ENCODE results near the gene VAMP8.

The VAMP8 gene

DNA sequence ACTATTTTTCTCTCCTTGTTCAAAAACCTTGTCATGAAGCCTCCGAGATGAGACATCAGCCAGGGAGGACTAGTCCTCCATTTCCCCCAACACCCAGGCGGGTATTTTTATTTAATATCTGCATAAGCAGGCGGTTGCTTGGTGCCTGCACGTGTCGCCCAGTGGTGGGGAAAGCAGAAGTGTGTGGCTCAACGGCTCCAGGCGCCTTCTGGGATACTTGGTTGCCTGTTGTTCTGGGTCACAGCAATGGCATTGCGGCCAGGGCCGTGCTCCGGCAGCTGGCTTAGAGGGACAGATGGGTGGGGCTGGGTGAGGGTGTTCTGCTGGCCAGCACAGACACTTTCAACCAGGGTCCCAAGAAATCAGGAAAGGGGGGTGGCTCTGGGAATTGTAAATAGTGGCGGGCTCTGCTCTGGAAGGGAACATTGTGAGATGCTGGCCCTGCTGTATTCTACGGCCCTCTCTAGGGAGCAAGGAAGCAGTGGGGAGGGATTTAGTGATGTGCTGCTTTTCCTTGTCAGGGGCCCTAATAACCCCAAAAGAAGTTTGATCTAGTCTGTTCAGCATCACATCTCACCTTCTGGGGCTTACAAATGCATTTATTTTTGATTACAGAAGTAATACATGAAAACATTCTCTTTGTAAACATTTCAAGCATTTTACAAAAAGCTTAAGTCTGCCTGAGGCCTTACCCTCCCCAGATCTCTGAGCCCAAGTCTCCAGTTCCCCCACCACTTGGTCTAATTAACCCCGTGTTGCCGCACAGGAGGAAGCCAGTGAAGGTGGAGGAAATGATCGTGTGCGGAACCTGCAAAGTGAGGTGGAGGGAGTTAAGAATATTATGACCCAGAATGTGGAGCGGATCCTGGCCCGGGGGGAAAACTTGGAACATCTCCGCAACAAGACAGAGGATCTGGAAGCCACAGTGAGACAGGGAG, 1.1 kb downstream of the VAMP8 start:
- H3K27ac ChIP-seq (ENCODE audit: low read depth, low read length), result peak overlapping the region; percentile 59
- H3K9ac ChIP-seq (ENCODE audit: low read length), result peak overlapping the region; percentile 78

DNA sequence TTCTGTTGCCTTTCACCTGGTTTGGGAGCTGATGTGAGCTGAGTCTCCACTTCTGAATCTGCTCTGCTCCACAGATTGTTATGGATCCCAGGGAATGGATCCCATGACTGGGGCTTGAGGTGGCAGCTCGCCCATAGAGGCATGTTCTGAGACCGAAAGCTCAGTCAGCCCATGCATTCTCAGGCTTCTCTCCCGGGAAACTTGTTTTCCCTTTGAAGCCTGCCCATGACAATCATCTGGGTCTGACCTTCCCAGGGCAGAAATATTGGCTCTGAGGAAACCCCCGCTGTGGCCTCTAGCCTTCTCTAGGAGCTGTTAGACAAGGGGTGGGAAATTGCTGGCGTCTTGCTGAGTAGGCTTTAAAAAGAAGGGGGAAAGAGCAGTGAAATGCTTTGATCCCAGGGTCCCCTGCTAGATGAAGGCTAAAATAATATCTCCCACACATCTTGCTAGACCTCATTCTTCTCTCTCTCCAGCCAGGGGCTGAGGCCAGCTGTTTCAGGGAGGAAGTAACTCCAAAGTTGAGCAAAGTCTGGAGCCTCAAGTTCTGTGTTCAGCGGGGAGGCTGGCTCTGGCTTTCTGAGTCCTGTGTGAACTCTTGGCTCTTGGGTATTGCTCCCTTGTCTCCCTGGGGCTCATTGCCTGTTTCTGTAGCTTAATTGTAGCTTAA, 2.0 kb downstream of the VAMP8 start:
- H3K36me3 ChIP-seq (ENCODE audit: low read length), result no peaks in the 10 kb centered on the region
- H3K9me2 ChIP-seq (replicated peaks; ENCODE audit: insufficient read depth, low read length), result no peaks in the 10 kb centered on the region
- no peak overlapping the region for H2AFZ ChIP-seq (ENCODE audit: low read depth, low read length, severe bottlenecking)
- no peak overlapping the region for H3K27ac ChIP-seq (ENCODE audit: low read depth, low read length)
- no peaks in the 10 kb centered on the region for H3K27me3 ChIP-seq (ENCODE audit: low read length)
- H4K20me1 ChIP-seq (ENCODE audit: low read depth, low read length), result no peaks in the 10 kb centered on the region
- H3K4me3 ChIP-seq (ENCODE audit: insufficient read depth, low read length, poor library complexity, severe bottlenecking), result no peak overlapping the region
- H3K9me3 ChIP-seq (ENCODE audit: insufficient read depth, low read length), result no peaks in the 10 kb centered on the region
- H3K4me2 ChIP-seq (ENCODE audit: low read depth, low read length, poor library complexity, severe bottlenecking), result peak overlapping the region; percentile 90
- TF ChIP-seq, protein P1, sequence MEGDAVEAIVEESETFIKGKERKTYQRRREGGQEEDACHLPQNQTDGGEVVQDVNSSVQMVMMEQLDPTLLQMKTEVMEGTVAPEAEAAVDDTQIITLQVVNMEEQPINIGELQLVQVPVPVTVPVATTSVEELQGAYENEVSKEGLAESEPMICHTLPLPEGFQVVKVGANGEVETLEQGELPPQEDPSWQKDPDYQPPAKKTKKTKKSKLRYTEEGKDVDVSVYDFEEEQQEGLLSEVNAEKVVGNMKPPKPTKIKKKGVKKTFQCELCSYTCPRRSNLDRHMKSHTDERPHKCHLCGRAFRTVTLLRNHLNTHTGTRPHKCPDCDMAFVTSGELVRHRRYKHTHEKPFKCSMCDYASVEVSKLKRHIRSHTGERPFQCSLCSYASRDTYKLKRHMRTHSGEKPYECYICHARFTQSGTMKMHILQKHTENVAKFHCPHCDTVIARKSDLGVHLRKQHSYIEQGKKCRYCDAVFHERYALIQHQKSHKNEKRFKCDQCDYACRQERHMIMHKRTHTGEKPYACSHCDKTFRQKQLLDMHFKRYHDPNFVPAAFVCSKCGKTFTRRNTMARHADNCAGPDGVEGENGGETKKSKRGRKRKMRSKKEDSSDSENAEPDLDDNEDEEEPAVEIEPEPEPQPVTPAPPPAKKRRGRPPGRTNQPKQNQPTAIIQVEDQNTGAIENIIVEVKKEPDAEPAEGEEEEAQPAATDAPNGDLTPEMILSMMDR (IDR thresholded peaks at IDR 0.05; ENCODE audit: insufficient read depth, low read length, poor library complexity, severe bottlenecking), result no peak
- no peak for TF ChIP-seq EZH2phosphoT487 (conservative IDR thresholded peaks at IDR 0.05; ENCODE audit: low read length)
- H3K9ac ChIP-seq (ENCODE audit: low read length), result peak overlapping the region; percentile 78
- no peaks in the 10 kb centered on the region; the same call in 1 of the 2 replicates for H3F3A ChIP-seq (ENCODE audit: insufficient read depth)
- peaks cover 18% of the 10 kb centered on the region for H3K79me2 ChIP-seq (ENCODE audit: insufficient read depth, low read length)

More for the DNA sequence above, 1.1 kb downstream of the VAMP8 start:
- Histone ChIP-seq H3K9me2 (replicated peaks; ENCODE audit: insufficient read depth, low read length) (no peaks in the 10 kb centered on the region), H3K4me2 (ENCODE audit: low read depth, low read length, poor library complexity, severe bottlenecking) (peak overlapping the region; percentile 90), H3K79me2 (ENCODE audit: insufficient read depth, low read length) (peaks cover 18% of the 10 kb centered on the region), H3K9me3 (ENCODE audit: insufficient read depth, low read length) (no peaks in the 10 kb centered on the region), H3K4me3 (ENCODE audit: insufficient read depth, low read length, poor library complexity, severe bottlenecking) (peak overlapping the region; percentile 71), H2AFZ (ENCODE audit: low read depth, low read length, severe bottlenecking) (peak overlapping the region; percentile 81), H4K20me1 (ENCODE audit: low read depth, low read length) (no peaks in the 10 kb centered on the region), H3K27me3 (ENCODE audit: low read length) (no peaks in the 10 kb centered on the region), H3F3A (ENCODE audit: insufficient read depth) (no peaks in the 10 kb centered on the region; the same call in 1 of the 2 replicates), H3K36me3 (ENCODE audit: low read length) (no peaks in the 10 kb centered on the region)
- TF ChIP-seq EZH2phosphoT487 (conservative IDR thresholded peaks at IDR 0.05; ENCODE audit: low read length), result no peak
- TF ChIP-seq, protein P1 (IDR thresholded peaks at IDR 0.05; ENCODE audit: insufficient read depth, low read length, poor library complexity, severe bottlenecking), result no peak

DNA sequence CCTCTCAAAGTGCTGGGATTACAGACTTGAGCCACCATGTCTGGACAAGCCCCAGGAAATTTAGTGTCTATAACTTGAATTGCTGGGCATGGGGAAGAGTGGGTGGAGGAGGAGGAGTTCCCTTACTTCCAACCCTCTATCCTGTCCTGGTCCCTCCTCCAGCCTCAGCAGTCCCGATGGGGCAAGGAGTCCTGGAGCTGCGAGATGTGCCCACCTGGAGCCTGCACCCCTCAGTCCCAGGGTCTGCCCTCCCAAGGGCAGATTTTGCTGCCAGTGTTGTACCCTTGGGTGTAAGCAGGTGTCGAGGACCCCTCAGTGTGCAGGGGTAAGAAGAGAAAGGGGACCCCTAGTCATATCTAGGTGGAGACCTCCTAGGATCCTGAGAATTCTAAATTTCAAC, 2.8 kb downstream of the VAMP8 start:
- peaks cover 18% of the 10 kb centered on the region for H3K79me2 ChIP-seq (ENCODE audit: insufficient read depth, low read length)
- H3K36me3 ChIP-seq (ENCODE audit: low read length), result no peaks in the 10 kb centered on the region
- H3K9me3 ChIP-seq (ENCODE audit: insufficient read depth, low read length), result no peaks in the 10 kb centered on the region
- H2AFZ ChIP-seq (ENCODE audit: low read depth, low read length, severe bottlenecking), result no peak overlapping the region
- no peaks in the 10 kb centered on the region; the same call in 1 of the 2 replicates for H3F3A ChIP-seq (ENCODE audit: insufficient read depth)
- no peak overlapping the region for H3K27ac ChIP-seq (ENCODE audit: low read depth, low read length)
- no peaks in the 10 kb centered on the region for H3K27me3 ChIP-seq (ENCODE audit: low read length)
- H3K4me2 ChIP-seq (ENCODE audit: low read depth, low read length, poor library complexity, severe bottlenecking), result no peak overlapping the region
- H4K20me1 ChIP-seq (ENCODE audit: low read depth, low read length), result no peaks in the 10 kb centered on the region
- H3K9ac ChIP-seq (ENCODE audit: low read length), result no peak overlapping the region
- TF ChIP-seq EZH2phosphoT487 (conservative IDR thresholded peaks at IDR 0.05; ENCODE audit: low read length), result no peak
- TF ChIP-seq, protein P1 (IDR thresholded peaks at IDR 0.05; ENCODE audit: insufficient read depth, low read length, poor library complexity, severe bottlenecking), result no peak
- no peaks in the 10 kb centered on the region for H3K9me2 ChIP-seq (replicated peaks; ENCODE audit: insufficient read depth, low read length)
- H3K4me3 ChIP-seq (ENCODE audit: insufficient read depth, low read length, poor library complexity, severe bottlenecking), result no peak overlapping the region
